ENCODE results near the gene USP3. TPM values are rescaled to one million over a fixed set of nuclear protein-coding genes. Genes with fewer than 3 reads are reported as not detected.

The USP3 gene
- total and polyA plus RNA-seq, 10 of the 15 experiments (the other 5 are each of a cell fraction or from before 2014, with no cell fraction given) = 23.8 to 64.5 (median 50.3) TPM

DNA sequence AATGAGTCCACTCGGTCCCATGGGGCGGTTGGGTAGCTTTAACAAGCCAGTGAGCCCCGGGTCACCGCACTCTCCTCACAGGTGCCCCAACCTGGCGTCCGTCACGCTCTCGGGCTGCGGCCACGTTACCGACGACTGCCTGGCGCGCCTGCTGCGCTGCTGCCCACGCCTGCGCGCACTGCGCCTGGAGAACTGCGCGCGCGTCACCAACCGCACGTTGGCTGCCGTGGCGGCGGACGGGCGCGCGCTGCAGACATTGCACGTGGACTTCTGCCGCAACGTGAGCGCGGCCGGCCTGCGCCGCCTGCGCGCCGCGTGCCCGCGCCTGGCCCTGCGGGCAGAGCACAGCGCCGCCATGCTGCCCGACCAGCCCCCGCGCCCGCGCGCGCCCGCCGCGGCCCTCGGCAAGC, 96.2 kb downstream of the USP3 start (continued):
- no peak for TF ChIP-seq SPI1 (IDR thresholded peaks at IDR 0.05; ENCODE audit: borderline replicate concordance, insufficient read depth, low read depth, low read length)
- TF ChIP-seq BRCA1 (IDR thresholded peaks at IDR 0.05; ENCODE audit: low read depth, low read length) = no peak
- TF ChIP-seq, protein P1, sequence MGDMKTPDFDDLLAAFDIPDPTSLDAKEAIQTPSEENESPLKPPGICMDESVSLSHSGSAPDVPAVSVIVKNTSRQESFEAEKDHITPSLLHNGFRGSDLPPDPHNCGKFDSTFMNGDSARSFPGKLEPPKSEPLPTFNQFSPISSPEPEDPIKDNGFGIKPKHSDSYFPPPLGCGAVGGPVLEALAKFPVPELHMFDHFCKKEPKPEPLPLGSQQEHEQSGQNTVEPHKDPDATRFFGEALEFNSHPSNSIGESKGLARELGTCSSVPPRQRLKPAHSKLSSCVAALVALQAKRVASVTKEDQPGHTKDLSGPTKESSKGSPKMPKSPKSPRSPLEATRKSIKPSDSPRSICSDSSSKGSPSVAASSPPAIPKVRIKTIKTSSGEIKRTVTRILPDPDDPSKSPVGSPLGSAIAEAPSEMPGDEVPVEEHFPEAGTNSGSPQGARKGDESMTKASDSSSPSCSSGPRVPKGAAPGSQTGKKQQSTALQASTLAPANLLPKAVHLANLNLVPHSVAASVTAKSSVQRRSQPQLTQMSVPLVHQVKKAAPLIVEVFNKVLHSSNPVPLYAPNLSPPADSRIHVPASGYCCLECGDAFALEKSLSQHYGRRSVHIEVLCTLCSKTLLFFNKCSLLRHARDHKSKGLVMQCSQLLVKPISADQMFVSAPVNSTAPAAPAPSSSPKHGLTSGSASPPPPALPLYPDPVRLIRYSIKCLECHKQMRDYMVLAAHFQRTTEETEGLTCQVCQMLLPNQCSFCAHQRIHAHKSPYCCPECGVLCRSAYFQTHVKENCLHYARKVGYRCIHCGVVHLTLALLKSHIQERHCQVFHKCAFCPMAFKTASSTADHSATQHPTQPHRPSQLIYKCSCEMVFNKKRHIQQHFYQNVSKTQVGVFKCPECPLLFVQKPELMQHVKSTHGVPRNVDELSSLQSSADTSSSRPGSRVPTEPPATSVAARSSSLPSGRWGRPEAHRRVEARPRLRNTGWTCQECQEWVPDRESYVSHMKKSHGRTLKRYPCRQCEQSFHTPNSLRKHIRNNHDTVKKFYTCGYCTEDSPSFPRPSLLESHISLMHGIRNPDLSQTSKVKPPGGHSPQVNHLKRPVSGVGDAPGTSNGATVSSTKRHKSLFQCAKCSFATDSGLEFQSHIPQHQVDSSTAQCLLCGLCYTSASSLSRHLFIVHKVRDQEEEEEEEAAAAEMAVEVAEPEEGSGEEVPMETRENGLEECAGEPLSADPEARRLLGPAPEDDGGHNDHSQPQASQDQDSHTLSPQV (IDR thresholded peaks at IDR 0.05) = no peak
- TF ChIP-seq PRDM15 (CRISPR knock-in tag; IDR thresholded peaks at IDR 0.05) = no peak
- TF ChIP-seq NR2C1 (IDR thresholded peaks at IDR 0.05) = no peak
- TF ChIP-seq, protein P2, sequence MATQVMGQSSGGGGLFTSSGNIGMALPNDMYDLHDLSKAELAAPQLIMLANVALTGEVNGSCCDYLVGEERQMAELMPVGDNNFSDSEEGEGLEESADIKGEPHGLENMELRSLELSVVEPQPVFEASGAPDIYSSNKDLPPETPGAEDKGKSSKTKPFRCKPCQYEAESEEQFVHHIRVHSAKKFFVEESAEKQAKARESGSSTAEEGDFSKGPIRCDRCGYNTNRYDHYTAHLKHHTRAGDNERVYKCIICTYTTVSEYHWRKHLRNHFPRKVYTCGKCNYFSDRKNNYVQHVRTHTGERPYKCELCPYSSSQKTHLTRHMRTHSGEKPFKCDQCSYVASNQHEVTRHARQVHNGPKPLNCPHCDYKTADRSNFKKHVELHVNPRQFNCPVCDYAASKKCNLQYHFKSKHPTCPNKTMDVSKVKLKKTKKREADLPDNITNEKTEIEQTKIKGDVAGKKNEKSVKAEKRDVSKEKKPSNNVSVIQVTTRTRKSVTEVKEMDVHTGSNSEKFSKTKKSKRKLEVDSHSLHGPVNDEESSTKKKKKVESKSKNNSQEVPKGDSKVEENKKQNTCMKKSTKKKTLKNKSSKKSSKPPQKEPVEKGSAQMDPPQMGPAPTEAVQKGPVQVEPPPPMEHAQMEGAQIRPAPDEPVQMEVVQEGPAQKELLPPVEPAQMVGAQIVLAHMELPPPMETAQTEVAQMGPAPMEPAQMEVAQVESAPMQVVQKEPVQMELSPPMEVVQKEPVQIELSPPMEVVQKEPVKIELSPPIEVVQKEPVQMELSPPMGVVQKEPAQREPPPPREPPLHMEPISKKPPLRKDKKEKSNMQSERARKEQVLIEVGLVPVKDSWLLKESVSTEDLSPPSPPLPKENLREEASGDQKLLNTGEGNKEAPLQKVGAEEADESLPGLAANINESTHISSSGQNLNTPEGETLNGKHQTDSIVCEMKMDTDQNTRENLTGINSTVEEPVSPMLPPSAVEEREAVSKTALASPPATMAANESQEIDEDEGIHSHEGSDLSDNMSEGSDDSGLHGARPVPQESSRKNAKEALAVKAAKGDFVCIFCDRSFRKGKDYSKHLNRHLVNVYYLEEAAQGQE (IDR thresholded peaks at IDR 0.05; ENCODE audit: low read depth, low read length) = no peak
- peak; percentile 94 for TF ChIP-seq YY1 (IDR thresholded peaks at IDR 0.05; ENCODE audit: low read depth, low read length)
- no peak for TF ChIP-seq ATF7 (IDR thresholded peaks at IDR 0.05; ENCODE audit: low read depth)
- TF ChIP-seq MEF2A (IDR thresholded peaks at IDR 0.05; ENCODE audit: insufficient read depth, low read depth, low read length) = 0 out of 2 replicates have a peak, but pooled peaks have one; percentile 14
- TF ChIP-seq POLR2AphosphoS2 (IDR thresholded peaks at IDR 0.05; ENCODE audit: low read depth, low read length) = peak; percentile 83; the same call in 1 of the 2 replicates
- no peak for TF ChIP-seq ZNF24 (IDR thresholded peaks at IDR 0.05)
- no peak for TF ChIP-seq ETV6 (conservative IDR thresholded peaks at IDR 0.05 in 1 of 2, IDR thresholded peaks at IDR 0.05 in 1 of 2; ENCODE audit: borderline replicate concordance in 1 of 2, low read depth in 1 of 2)
- TF ChIP-seq CBX3 (IDR thresholded peaks at IDR 0.05; ENCODE audit: borderline replicate concordance, low read depth) = no peak
- TF ChIP-seq PAX8 (IDR thresholded peaks at IDR 0.05) = no peak
- peak; percentile 91 for TF ChIP-seq MXI1 (IDR thresholded peaks at IDR 0.05; ENCODE audit: low read depth, low read length)
- no peak for TF ChIP-seq PBX3 (IDR thresholded peaks at IDR 0.05; ENCODE audit: insufficient replicate concordance, low read depth, low read length)
- TF ChIP-seq EP300 (IDR thresholded peaks at IDR 0.05; ENCODE audit: borderline replicate concordance in 1 of 2, control insufficient read depth in 1 of 2, low read depth in 2 of 2, low read length in 2 of 2) = no peak
